ENCODE data around the gene ZNF787. TPM values are rescaled to one million over a fixed set of nuclear protein-coding genes. Genes with fewer than 3 reads are reported as not detected.
A peak's percentile ranks its signal among the peaks of the same experiment; 100 is the strongest.

ZNF787 gene
- total and polyA plus RNA-seq, 2 of the 13 experiments (the other 11 are each of a cell fraction or from before 2014, with no cell fraction given) = 15.1 to 42.8 TPM

DNA sequence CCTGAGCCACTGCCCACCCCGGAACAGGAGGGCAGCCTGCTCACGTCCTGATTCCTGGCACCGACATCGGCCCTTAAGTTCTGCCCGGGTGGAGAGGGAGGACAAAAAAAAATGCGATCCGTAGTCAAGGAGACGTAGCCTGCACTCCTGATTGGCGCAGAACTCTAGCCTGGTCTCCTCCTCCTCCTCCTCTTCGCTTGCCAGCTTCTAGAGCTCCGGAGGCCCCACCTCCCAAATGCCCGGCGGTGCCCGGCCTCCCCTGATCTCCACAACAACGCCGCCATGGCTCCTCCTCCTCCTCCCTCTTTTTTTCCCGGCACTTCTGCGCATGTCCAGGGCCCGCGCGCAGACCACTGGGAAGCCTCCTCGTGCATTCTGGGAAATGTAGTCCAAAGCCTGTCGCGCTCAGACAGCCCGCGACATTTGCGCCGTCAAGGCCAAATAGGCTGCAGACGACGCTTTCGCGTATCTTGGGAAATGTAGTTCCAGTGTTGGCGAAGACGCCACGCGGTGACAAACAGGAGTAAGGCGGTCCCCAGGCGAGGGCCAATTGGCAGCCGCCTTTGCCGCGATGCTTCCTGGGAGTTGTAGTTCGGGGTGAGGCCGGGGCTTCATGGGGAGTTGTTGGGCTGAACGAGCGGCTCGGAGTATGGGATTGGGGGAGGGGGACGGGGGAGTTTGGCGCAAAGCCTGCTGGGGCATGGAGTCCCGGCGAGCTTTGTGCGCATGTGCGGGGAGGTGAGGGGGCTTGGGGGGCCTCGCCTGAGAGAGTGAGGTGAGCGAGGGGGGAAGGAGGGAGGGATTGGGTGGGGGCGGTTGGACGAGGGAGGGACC lies 19.7 kb upstream of the ZNF787 start, which contains the start of gene ZNF444 (continued):
- TF ChIP-seq, protein P1, sequence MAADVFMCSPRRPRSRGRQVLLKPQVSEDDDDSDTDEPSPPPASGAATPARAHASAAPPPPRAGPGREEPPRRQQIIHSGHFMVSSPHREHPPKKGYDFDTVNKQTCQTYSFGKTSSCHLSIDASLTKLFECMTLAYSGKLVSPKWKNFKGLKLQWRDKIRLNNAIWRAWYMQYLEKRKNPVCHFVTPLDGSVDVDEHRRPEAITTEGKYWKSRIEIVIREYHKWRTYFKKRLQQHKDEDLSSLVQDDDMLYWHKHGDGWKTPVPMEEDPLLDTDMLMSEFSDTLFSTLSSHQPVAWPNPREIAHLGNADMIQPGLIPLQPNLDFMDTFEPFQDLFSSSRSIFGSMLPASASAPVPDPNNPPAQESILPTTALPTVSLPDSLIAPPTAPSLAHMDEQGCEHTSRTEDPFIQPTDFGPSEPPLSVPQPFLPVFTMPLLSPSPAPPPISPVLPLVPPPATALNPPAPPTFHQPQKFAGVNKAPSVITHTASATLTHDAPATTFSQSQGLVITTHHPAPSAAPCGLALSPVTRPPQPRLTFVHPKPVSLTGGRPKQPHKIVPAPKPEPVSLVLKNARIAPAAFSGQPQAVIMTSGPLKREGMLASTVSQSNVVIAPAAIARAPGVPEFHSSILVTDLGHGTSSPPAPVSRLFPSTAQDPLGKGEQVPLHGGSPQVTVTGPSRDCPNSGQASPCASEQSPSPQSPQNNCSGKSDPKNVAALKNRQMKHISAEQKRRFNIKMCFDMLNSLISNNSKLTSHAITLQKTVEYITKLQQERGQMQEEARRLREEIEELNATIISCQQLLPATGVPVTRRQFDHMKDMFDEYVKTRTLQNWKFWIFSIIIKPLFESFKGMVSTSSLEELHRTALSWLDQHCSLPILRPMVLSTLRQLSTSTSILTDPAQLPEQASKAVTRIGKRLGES (CRISPR knock-in tag; IDR thresholded peaks at IDR 0.05; ENCODE audit: borderline replicate concordance) = no peak
- TF ChIP-seq RFX1 (IDR thresholded peaks at IDR 0.05) = peak; percentile 77
- TF ChIP-seq MXD4 (CRISPR knock-in tag; IDR thresholded peaks at IDR 0.05) = no peak
- peak; percentile 50 for TF ChIP-seq MED8 (CRISPR knock-in tag; IDR thresholded peaks at IDR 0.05; ENCODE audit: insufficient replicate concordance)
- TF ChIP-seq SMC3 (IDR thresholded peaks at IDR 0.05; ENCODE audit: low read length) = no peak
- no peak for TF ChIP-seq ZFP37 (CRISPR knock-in tag; IDR thresholded peaks at IDR 0.05; ENCODE audit: borderline replicate concordance)
- TF ChIP-seq, protein P2, sequence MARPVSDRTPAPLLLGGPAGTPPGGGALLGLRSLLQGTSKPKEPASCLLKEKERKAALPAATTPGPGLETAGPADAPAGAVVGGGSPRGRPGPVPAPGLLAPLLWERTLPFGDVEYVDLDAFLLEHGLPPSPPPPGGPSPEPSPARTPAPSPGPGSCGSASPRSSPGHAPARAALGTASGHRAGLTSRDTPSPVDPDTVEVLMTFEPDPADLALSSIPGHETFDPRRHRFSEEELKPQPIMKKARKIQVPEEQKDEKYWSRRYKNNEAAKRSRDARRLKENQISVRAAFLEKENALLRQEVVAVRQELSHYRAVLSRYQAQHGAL (CRISPR knock-in tag; IDR thresholded peaks at IDR 0.05; ENCODE audit: not compliant biosample characterization) = no peak
- TF ChIP-seq, protein P3, sequence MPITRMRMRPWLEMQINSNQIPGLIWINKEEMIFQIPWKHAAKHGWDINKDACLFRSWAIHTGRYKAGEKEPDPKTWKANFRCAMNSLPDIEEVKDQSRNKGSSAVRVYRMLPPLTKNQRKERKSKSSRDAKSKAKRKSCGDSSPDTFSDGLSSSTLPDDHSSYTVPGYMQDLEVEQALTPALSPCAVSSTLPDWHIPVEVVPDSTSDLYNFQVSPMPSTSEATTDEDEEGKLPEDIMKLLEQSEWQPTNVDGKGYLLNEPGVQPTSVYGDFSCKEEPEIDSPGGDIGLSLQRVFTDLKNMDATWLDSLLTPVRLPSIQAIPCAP (CRISPR knock-in tag; IDR thresholded peaks at IDR 0.05; ENCODE audit: low read depth) = no peak
- TF ChIP-seq ZNF282 (IDR thresholded peaks at IDR 0.05; ENCODE audit: partially characterized antibody) = no peak
- TF ChIP-seq SRSF9 (IDR thresholded peaks at IDR 0.05; ENCODE audit: borderline replicate concordance, insufficient read depth, low read depth, low read length, poor library complexity, severe bottlenecking) = no peak
- no peak for TF ChIP-seq GTF2F1 (IDR thresholded peaks at IDR 0.05; ENCODE audit: low read length)
- TF ChIP-seq, protein P4, sequence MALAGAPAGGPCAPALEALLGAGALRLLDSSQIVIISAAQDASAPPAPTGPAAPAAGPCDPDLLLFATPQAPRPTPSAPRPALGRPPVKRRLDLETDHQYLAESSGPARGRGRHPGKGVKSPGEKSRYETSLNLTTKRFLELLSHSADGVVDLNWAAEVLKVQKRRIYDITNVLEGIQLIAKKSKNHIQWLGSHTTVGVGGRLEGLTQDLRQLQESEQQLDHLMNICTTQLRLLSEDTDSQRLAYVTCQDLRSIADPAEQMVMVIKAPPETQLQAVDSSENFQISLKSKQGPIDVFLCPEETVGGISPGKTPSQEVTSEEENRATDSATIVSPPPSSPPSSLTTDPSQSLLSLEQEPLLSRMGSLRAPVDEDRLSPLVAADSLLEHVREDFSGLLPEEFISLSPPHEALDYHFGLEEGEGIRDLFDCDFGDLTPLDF (CRISPR knock-in tag; IDR thresholded peaks at IDR 0.05) = peak; percentile 62; the same call in 1 of the 2 replicates
- TF ChIP-seq, protein P5, sequence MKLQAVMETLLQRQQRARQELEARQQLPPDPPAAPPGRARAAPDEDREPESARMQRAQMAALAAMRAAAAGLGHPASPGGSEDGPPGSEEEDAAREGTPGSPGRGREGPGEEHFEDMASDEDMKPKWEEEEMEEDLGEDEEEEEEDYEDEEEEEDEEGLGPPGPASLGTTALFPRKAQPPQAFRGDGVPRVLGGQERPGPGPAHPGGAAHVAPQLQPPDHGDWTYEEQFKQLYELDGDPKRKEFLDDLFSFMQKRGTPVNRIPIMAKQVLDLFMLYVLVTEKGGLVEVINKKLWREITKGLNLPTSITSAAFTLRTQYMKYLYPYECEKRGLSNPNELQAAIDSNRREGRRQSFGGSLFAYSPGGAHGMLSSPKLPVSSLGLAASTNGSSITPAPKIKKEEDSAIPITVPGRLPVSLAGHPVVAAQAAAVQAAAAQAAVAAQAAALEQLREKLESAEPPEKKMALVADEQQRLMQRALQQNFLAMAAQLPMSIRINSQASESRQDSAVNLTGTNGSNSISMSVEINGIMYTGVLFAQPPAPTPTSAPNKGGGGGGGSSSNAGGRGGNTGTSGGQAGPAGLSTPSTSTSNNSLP (IDR thresholded peaks at IDR 0.05; ENCODE audit: low read depth, low read length) = no peak
- TF ChIP-seq MED1 (CRISPR knock-in tag; IDR thresholded peaks at IDR 0.05) = peak; percentile 72
- TF ChIP-seq, protein P6, sequence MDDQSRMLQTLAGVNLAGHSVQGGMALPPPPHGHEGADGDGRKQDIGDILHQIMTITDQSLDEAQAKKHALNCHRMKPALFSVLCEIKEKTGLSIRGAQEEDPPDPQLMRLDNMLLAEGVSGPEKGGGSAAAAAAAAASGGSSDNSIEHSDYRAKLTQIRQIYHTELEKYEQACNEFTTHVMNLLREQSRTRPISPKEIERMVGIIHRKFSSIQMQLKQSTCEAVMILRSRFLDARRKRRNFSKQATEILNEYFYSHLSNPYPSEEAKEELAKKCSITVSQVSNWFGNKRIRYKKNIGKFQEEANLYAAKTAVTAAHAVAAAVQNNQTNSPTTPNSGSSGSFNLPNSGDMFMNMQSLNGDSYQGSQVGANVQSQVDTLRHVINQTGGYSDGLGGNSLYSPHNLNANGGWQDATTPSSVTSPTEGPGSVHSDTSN (CRISPR knock-in tag; IDR thresholded peaks at IDR 0.05; ENCODE audit: borderline replicate concordance) = no peak

All from HepG2 (cell line).